D721Med (cell line): ENCODE results near the gene ABCC6.
"Not testable (repeated sequence)": the region's sequence is repeated elsewhere in the genome, so short reads cannot be mapped to it uniquely, and the experiment has no call there.

Source experiments
- DNase-seq: peaks from one replicate; pipeline ENCODE4 v3.0.0; 2011; ENCODE audit warnings: low spot score; ENCODE audit not compliant: insufficient read length
- FAIRE-seq: peaks from 2 replicates; lab custom pipeline; 2011; peaks lifted over from hg19 to GRCh38; lab: Jason Lieb, UNC
- CTCF ChIP-seq: IDR thresholded peaks from 2 replicates; pipeline ENCODE4 v1.5.1; 2012; ENCODE audit warnings: mild to moderate bottlenecking, control low read depth; ENCODE audit not compliant: insufficient read depth; ENCODE audit errors: missing control alignments

The ABCC6 gene

GRCh38 chr16:16202400-16203143 lies 20.7 kb downstream of the ABCC6 start:
- peak; percentile 36 for TF ChIP-seq CTCF
- not testable (repeated sequence) for DNase-seq, FAIRE-seq

GRCh38 chr16:16201880-16202279 lies 21.4 kb downstream of the ABCC6 start:
- not testable (repeated sequence) for DNase-seq, FAIRE-seq

GRCh38 chr16:16200391-16200790 lies 22.9 kb downstream of the ABCC6 start:
- FAIRE-seq, DNase-seq: not testable (repeated sequence)

GRCh38 chr16:16199428-16199827 lies 23.9 kb downstream of the ABCC6 start:
- not testable (repeated sequence) for DNase-seq, FAIRE-seq

GRCh38 chr16:16197966-16198365 lies 25.3 kb downstream of the ABCC6 start:
- no peak for DNase-seq
- no peak for FAIRE-seq
- no peak for TF ChIP-seq CTCF

- DNase-seq, result no peak
- no peak for FAIRE-seq
- TF ChIP-seq CTCF, result no peak
These were observed 26.0 kb downstream of the ABCC6 start for GRCh38 chr16:16197331-16197730.

- no peak for TF ChIP-seq CTCF
- DNase-seq, result no peak
- FAIRE-seq, result no peak
These were observed 27.2 kb downstream of the ABCC6 start for GRCh38 chr16:16196099-16196498.

GRCh38 chr16:16191493-16192167 lies 31.7 kb downstream of the ABCC6 start:
- TF ChIP-seq CTCF, result no peak
- DNase-seq, result no peak
- no peak for FAIRE-seq

- not testable (repeated sequence) for FAIRE-seq, DNase-seq
These were observed 32.3 kb downstream of the ABCC6 start for GRCh38 chr16:16190966-16191365.
